ENCODE data around the gene ETS2. TPM values are rescaled to one million over a fixed set of nuclear protein-coding genes. Genes with fewer than 3 reads are reported as not detected.

ETS2 gene
- total and polyA plus RNA-seq, 9 donors, result 35.8 to 152 (median 79.6) TPM

DNA sequence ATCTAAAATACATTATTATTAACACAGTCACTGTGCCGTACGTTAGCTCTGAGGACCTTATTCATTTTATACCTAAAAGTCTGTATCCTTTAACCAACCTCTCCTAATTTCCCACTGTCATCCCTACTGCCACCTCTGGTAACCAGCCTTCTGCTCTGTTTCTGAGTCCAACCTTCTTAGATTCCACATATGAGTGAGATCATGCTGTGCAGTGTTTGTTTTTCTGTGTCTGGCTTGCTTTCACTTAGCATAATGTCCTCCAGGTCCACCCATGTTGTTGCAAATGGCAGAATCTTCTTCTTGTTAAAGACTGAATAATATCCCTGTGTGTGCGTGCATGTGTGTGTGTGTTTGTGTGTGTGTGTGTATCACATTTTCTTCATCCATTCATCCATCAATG lies 64.2 kb downstream of the ETS2 start:
- TF ChIP-seq EP300 (IDR thresholded peaks at IDR 0.05) (no peak), POLR2A (IDR thresholded peaks at IDR 0.05) (no peak)
- TF ChIP-seq, protein P1, sequence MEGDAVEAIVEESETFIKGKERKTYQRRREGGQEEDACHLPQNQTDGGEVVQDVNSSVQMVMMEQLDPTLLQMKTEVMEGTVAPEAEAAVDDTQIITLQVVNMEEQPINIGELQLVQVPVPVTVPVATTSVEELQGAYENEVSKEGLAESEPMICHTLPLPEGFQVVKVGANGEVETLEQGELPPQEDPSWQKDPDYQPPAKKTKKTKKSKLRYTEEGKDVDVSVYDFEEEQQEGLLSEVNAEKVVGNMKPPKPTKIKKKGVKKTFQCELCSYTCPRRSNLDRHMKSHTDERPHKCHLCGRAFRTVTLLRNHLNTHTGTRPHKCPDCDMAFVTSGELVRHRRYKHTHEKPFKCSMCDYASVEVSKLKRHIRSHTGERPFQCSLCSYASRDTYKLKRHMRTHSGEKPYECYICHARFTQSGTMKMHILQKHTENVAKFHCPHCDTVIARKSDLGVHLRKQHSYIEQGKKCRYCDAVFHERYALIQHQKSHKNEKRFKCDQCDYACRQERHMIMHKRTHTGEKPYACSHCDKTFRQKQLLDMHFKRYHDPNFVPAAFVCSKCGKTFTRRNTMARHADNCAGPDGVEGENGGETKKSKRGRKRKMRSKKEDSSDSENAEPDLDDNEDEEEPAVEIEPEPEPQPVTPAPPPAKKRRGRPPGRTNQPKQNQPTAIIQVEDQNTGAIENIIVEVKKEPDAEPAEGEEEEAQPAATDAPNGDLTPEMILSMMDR (IDR thresholded peaks at IDR 0.05), result no peak

More for the DNA sequence above, 64.2 kb downstream of the ETS2 start:
- 73 to 92% (median 77%) methylated on average over 3 of the region's 3 CpGs for WGBS, 3 donors
- no peaks in the 10 kb centered on the region for H3K27me3 ChIP-seq
- no peak overlapping the region for H3K27ac ChIP-seq
- no peaks in the 10 kb centered on the region for H3K4me1 ChIP-seq (ENCODE audit: insufficient read depth)
- intact Hi-C loops (cut with DNase I), result no loop called here
- no peaks in the 10 kb centered on the region for H3K36me3 ChIP-seq
- H3K4me3 ChIP-seq, result no peak overlapping the region
- DNase-seq, result no peak
- no peaks in the 10 kb centered on the region for H3K9me3 ChIP-seq

Measured in ovary (tissue), 9 donors.